Esophagus muscularis mucosa (tissue), 4 donors: ENCODE measurements around the gene IFT43. TPM values are rescaled to one million over a fixed set of nuclear protein-coding genes. Genes with fewer than 3 reads are reported as not detected.

Experiments
- DNase-seq: peaks from one replicate; pipeline ENCODE4 v3.0.0-alpha.2; 2017; ENCODE audit errors: extremely low spot score
- H3K27ac ChIP-seq, 4 donors: fragments of 200-600 bp; sonication (generic); replicated peaks in 1 of 4; 1 replicate in 3 of 4; 2 replicates in 1 of 4; pipeline ENCODE4 v1.5.1; 2016 to 2019; ENCODE audit warnings: mild to moderate bottlenecking in 1 of 4
- H3K27me3 ChIP-seq, 4 donors: fragments of 200-600 bp; sonication (generic); one replicate each; pipeline versions ENCODE4 v1.5.1 to v1.6.0; 2016 to 2019
- H3K36me3 ChIP-seq, 4 donors: fragments of 200-600 bp; sonication (generic); one replicate each; pipeline ENCODE4 v1.5.1; 2016 to 2019
- H3K4me1 ChIP-seq, 4 donors: fragments of 200-600 bp; sonication (generic); one replicate each; pipeline ENCODE4 v1.5.1; 2016 to 2019
- H3K4me3 ChIP-seq, 4 donors: fragments of 200-600 bp; sonication (generic); 1 replicate in 2 of 4; 2 replicates in 2 of 4; pipeline ENCODE4 v1.5.1; 2016 to 2019; ENCODE audit warnings: mild to moderate bottlenecking in 4 of 4, moderate library complexity in 1 of 4
- H3K9me3 ChIP-seq, 4 donors: fragments of 200-600 bp; sonication (generic); 1 replicate in 3 of 4; 2 replicates in 1 of 4; pipeline ENCODE4 v1.5.1; 2016 to 2019
- CTCF ChIP-seq, 3 experiments: fragments of 200-600 bp in 2 of 3; fragments of 450-650 bp in 1 of 3; sonication (generic) in 2 of 3; IDR thresholded peaks; one replicate each; pipeline ENCODE4 v1.5.1; 2017 to 2019; ENCODE audit warnings: antibody characterized with exemption in 3 of 3, mild to moderate bottlenecking in 2 of 3, moderate library complexity in 1 of 3
- EP300 ChIP-seq: sonication (generic); formaldehyde crosslinking; IDR thresholded peaks from one replicate; pipeline ENCODE4 v1.6.1; 2017; ENCODE audit warnings: antibody characterized with exemption
- POLR2A ChIP-seq: fragments of 450-650 bp; IDR thresholded peaks from one replicate; pipeline ENCODE4 v1.6.1; 2017; ENCODE audit warnings: antibody characterized with exemption, moderate library complexity, mild to moderate bottlenecking, low read depth
- POLR2AphosphoS5 ChIP-seq, 2 donors: sonication (generic); formaldehyde crosslinking; IDR thresholded peaks; one replicate each; pipeline ENCODE4 v1.6.1; 2017; ENCODE audit warnings: antibody characterized with exemption in 2 of 2
- WGBS: methylation state at CpG from one replicate; pipeline ENCODE4 v1.1.5; 2018; 5-methylcytosine and 5-hydroxymethylcytosine counted together
- intact Hi-C: fragments of 100-400 bp; cut with DNase I; formaldehyde crosslinking; loops from one replicate; pipeline ENCODE4 v1.15.1; 2023
- total RNA-seq, 4 donors: library from RNA; depleted of rRNA; stranded (reverse); fragments of >200 nt; gene quantifications; one replicate each; pipeline versions ENCODE4 v1.1.0 to v1.2.1, GENCODE V29; 2016

IFT43 gene
- total RNA-seq, 4 donors from 2014 or later, result 36.7 to 51.0 (median 42.3) TPM

DNA sequence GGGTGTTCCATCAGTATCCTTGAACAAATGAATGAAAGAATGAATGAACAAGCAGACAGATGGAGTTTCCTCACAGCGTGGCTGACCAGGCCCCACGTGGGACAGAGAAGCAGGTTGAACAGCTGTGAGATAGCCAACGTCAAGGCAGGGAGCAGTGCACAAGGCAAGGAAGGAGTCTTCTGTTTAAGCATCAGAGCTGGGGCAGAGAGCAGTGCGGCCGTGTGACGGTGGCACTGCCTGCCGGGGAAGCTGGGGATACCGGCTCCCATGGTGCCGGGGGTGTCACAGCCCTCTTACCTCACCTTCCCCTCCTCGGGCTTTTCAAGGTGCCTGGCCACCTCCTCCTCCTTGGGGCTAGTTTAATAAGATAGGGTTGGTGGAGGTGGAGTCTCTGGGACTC is 92.9 kb downstream of the IFT43 start:
- peaks cover 9 to 40% (median 26%) of the 10 kb centered on the region in 4 donors for H3K36me3 ChIP-seq
- intact Hi-C loops, result no loop called here
- no peak overlapping the region for H3K27ac ChIP-seq
- no peaks in the 10 kb centered on the region for H3K27me3 ChIP-seq
- H3K4me1 ChIP-seq, result no peaks in the 10 kb centered on the region
- TF ChIP-seq POLR2AphosphoS5 (IDR thresholded peaks at IDR 0.05) (no peak), POLR2A (no peak), CTCF (IDR thresholded peaks at IDR 0.05) (no peak), EP300 (no peak)
- no peaks in the 10 kb centered on the region for H3K9me3 ChIP-seq
- 96% methylated on average over 10 of the region's 10 CpGs for WGBS
- DNase-seq, result no peak
- H3K4me3 ChIP-seq, result no peak overlapping the region

DNA sequence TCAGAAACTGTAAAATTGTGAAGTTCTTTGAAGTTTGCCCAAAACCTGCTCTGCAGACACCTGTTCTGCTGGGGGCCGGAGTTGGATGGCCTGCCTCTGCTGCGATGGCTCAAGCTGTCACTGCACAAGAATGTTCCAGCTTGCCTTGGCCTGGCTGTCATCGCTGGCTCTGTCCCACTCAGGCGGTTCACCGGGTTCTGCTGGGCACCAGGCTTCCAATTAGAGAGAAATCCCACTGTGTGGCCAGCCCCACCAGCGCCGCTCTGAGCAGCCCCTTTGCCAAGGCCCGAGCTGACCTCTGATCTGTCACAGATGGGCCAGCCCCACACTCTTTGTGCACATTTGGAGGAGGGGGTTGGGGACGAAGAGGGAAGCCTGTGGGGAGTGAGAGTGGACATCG is 94.5 kb downstream of the IFT43 start:
- peaks cover 14 to 43% (median 27%) of the 10 kb centered on the region in 4 donors for H3K36me3 ChIP-seq
- intact Hi-C loops, result no loop called here
- no peaks in the 10 kb centered on the region for H3K9me3 ChIP-seq
- H3K27ac ChIP-seq, result no peak overlapping the region
- 65% methylated on average over 9 of the region's 10 CpGs for WGBS
- TF ChIP-seq CTCF (IDR thresholded peaks at IDR 0.05), result no peak
- H3K27me3 ChIP-seq, result no peaks in the 10 kb centered on the region
- H3K4me3 ChIP-seq, result no peak overlapping the region
- no peak for DNase-seq
- no peaks in the 10 kb centered on the region for H3K4me1 ChIP-seq

DNA sequence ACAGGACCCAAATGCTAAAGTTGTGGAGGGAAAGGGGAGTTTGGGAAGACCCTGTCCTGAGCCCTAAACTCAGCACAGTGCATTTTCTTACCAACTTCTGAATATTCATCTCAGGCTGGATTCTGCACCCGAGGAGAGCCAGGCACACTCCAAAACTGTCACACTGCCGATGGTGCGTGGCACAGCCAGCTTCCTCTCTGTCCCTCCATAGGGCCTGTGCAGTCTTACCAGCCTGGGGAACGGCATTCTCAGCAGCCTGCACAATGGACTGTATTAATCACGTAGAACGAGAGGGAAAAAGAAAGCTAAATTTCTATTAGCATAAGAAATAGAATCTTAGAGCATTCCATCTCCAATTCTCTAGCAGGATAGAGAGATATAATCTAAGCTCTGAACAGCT is 94.9 kb downstream of the IFT43 start:
- H3K36me3 ChIP-seq, result peaks cover 14 to 44% (median 25%) of the 10 kb centered on the region in 4 donors
- intact Hi-C loops, result no loop called here

DNA sequence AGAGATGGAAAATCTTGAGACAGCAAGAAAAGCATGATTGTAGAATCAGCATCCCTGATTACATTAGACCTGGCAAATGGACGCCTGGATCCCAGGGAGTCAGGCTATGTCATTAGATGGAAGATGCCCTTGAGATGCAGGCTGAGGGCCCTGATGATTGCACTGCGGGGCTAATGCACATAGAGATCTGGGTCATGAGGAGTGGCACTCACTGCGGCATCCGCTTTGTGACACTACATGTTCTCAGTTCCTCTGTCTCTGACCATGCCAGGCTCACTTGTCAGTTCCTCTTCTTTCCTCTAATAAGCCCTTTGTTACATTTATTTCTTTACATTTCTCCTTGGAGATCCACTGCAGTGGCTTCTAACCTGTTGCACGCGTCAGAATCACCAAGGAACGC is 96.1 kb downstream of the IFT43 start:
- Histone ChIP-seq H3K36me3 (peaks cover 14 to 44% (median 25%) of the 10 kb centered on the region in 4 donors), H3K4me3 (no peak overlapping the region), H3K27ac (no peak overlapping the region), H3K4me1 (no peaks in the 10 kb centered on the region), H3K27me3 (no peaks in the 10 kb centered on the region), H3K9me3 (no peaks in the 10 kb centered on the region)
- intact Hi-C loops, result no loop called here
- TF ChIP-seq POLR2A, result no peak
- no peak for TF ChIP-seq EP300
- no peak for TF ChIP-seq POLR2AphosphoS5 (IDR thresholded peaks at IDR 0.05)
- TF ChIP-seq CTCF (IDR thresholded peaks at IDR 0.05), result no peak
- WGBS, result 86% methylated on average over 7 of the region's 7 CpGs
- no peak for DNase-seq

More for the DNA sequence above, 94.9 kb downstream of the IFT43 start:
- H3K9me3 ChIP-seq, result no peaks in the 10 kb centered on the region
- no peaks in the 10 kb centered on the region for H3K4me1 ChIP-seq
- 87% methylated on average over 4 of the region's 6 CpGs for WGBS
- H3K27ac ChIP-seq, result no peak overlapping the region
- H3K4me3 ChIP-seq, result no peak overlapping the region
- TF ChIP-seq CTCF (IDR thresholded peaks at IDR 0.05), result no peak
- TF ChIP-seq EP300, result no peak
- H3K27me3 ChIP-seq, result no peaks in the 10 kb centered on the region
- no peak for DNase-seq
